ENCODE results near the gene B9D2. TPM values are rescaled to one million over a fixed set of nuclear protein-coding genes. Genes with fewer than 3 reads are reported as not detected.
A peak's percentile ranks its signal among the peaks of the same experiment; 100 is the strongest.

The B9D2 gene
- total and polyA plus RNA-seq, 2 of the 4 experiments (the other 2 are of a cell fraction), result 6.1 to 9.7 TPM

GRCh38 chr19:41321600-41322270 is 42.2 kb downstream of the B9D2 start:
- POLR2A ChIA-PET (ENCODE audit: unreplicated experiment), result no interaction called here
- peak; percentile 80 for DNase-seq
- BruUV-seq (replicated peaks), result no TSS peak
- peak; percentile 54 for TF ChIP-seq RAD21 (IDR thresholded peaks at IDR 0.05; ENCODE audit: low read length)
- 0 out of 2 replicates have a peak, but pooled peaks have one; percentile 33 for TF ChIP-seq MXI1 (IDR thresholded peaks at IDR 0.05; ENCODE audit: borderline replicate concordance, low read depth, low read length)
- no peak for TF ChIP-seq FOS (IDR thresholded peaks at IDR 0.05; ENCODE audit: low read depth, low read length)
- no peak for TF ChIP-seq USF2 (IDR thresholded peaks at IDR 0.05; ENCODE audit: low read depth, low read length)
- TF ChIP-seq CHD1 (IDR thresholded peaks at IDR 0.05; ENCODE audit: low read depth, low read length), result 0 out of 2 replicates have a peak, but pooled peaks have one; percentile 62
- TF ChIP-seq BHLHE40 (IDR thresholded peaks at IDR 0.05; ENCODE audit: low read depth, low read length), result no peak
- TF ChIP-seq MAFK (IDR thresholded peaks at IDR 0.05; ENCODE audit: low read depth, low read length), result peak; percentile 48; the same call in 1 of the 2 replicates
- peak; percentile 73 for TF ChIP-seq MAZ (IDR thresholded peaks at IDR 0.05; ENCODE audit: borderline replicate concordance, low read depth, low read length)
- TF ChIP-seq NFE2L2 (IDR thresholded peaks at IDR 0.05; ENCODE audit: low read depth, low read length), result no peak
- TF ChIP-seq SMC3 (IDR thresholded peaks at IDR 0.05; ENCODE audit: low read depth, low read length), result peak; percentile 67
- peak; percentile 92 for TF ChIP-seq RCOR1 (IDR thresholded peaks at IDR 0.05; ENCODE audit: insufficient replicate concordance, low read length)
- peak; percentile 82 for TF ChIP-seq CTCF (conservative IDR thresholded peaks at IDR 0.05; ENCODE audit: low read depth, low read length)
- no peak for TF ChIP-seq ELK1 (IDR thresholded peaks at IDR 0.05; ENCODE audit: borderline replicate concordance, low read depth, low read length)

More at GRCh38 chr19:41321600-41322270, 42.2 kb downstream of the B9D2 start:
- Histone ChIP-seq H3K23ac (ENCODE audit: low read depth, low read length) (no peak overlapping the region), H2AFZ (replicated peaks; ENCODE audit: low read length, poor library complexity) (peak overlapping the region; percentile 53), H3K4me1 (ENCODE audit: control insufficient read depth, insufficient read depth, low read length) (peaks cover 44% of the 10 kb centered on the region), H3K27me3 (ENCODE audit: control insufficient read depth, insufficient read depth, low read length) (no peaks in the 10 kb centered on the region), H3K79me1 (ENCODE audit: low read depth in 1 of 2, low read length in 2 of 2) (peaks cover 14 to 73% of the 10 kb centered on the region in 2 experiments), H2AK9ac (replicated peaks; ENCODE audit: low read depth, low read length, poor library complexity) (peak overlapping the region; percentile 12), H3K4me3 (ENCODE audit: insufficient read depth, low read depth, low read length) (no peak overlapping the region), H4K8ac (ENCODE audit: low read depth in 2 of 2, low read length in 2 of 2) (peak overlapping the region in 1 of 2 experiments; percentile 70; a peak in 2 of 4 replicates), H3K14ac (replicated peaks; ENCODE audit: low read depth, low read length) (no peak overlapping the region), H2BK5ac (ENCODE audit: low read depth, low read length, poor library complexity, severe bottlenecking) (peak overlapping the region; percentile 88), H3K18ac (ENCODE audit: low read depth, low read length) (peak overlapping the region; percentile 74; the same call in 1 of the 2 replicates), H4K5ac (ENCODE audit: low read depth, low read length) (no peak overlapping the region), H3K4ac (ENCODE audit: low read depth, low read length) (peak overlapping the region; percentile 89), H3K9ac (ENCODE audit: low read depth, low read length) (peak overlapping the region; percentile 9; the same call in 1 of the 2 replicates), H3K4me2 (ENCODE audit: low read depth, low read length) (no peak overlapping the region), H2BK120ac (ENCODE audit: low read depth, low read length) (peak overlapping the region; percentile 88), H4K91ac (ENCODE audit: insufficient read depth, low read depth, low read length) (peak overlapping the region; percentile 78; the same call in 1 of the 2 replicates), H4K20me1 (ENCODE audit: insufficient read depth, low read length) (peaks cover 66% of the 10 kb centered on the region), H2BK15ac (ENCODE audit: low read depth, low read length) (no peak overlapping the region), H3K9me3 (ENCODE audit: control insufficient read depth, insufficient read depth, low read length) (no peaks in the 10 kb centered on the region), H3K36me3 (ENCODE audit: control insufficient read depth, insufficient read depth, low read length) (peaks cover 43% of the 10 kb centered on the region), H3K9me1 (ENCODE audit: insufficient read depth, low read length) (peaks cover 28% of the 10 kb centered on the region), H2BK20ac (ENCODE audit: low read depth, low read length) (peak overlapping the region; percentile 54; the same call in 1 of the 2 replicates), H3K56ac (ENCODE audit: extremely low read depth, insufficient read depth, low read length) (no peak overlapping the region), H3K27ac (ENCODE audit: insufficient read depth, low read length) (peak overlapping the region; percentile 93), H2AK5ac (ENCODE audit: low read depth, low read length) (peak overlapping the region; percentile 98)
- intact Hi-C loops (cut with micrococcal nuclease), result loop anchor here (1.0 kb wide), 1 partner anchor 110 kb away; no protein-coding TSS in a partner anchor
- WGBS, 2 experiments (ENCODE audit: extremely low coverage in 2 of 2, insufficient read length in 1 of 2), result 50% methylated on average over 1 of the region's 10 CpGs; no CpG with 5 or more reads in 1 of the 2 experiments
- peak; percentile 16 for ATAC-seq (ENCODE audit: low read depth)
- in situ Hi-C loops (cut with MboI; ENCODE audit: low sequenced_read_pairs), result no loop called here
- dilution Hi-C loops (cut with HindIII; ENCODE audit: low sequenced_read_pairs, unreplicated experiment), result no loop called here
- CTCF ChIA-PET, result interaction anchor here (0.6 to 1.4 kb wide), 4 partner anchors 11 to 113 kb away, joined by 3 to 5 read pairs (median 4); no protein-coding TSS in a partner anchor

Data from IMR-90 (cell line).